SU-DHL-6 (cell line): ENCODE data around the gene PCYT1B.

Experiments used
- CTCF ChIP-seq: fragments of 200-600 bp; sonication (generic); IDR thresholded peaks from one replicate; pipeline ENCODE4 v1.5.1; 2017; ENCODE audit warnings: antibody characterized with exemption, mild to moderate bottlenecking, low read length, moderate library complexity; ENCODE audit not compliant: insufficient read depth, poor library complexity, severe bottlenecking
- EZH2phosphoT487 ChIP-seq: fragments of 200-600 bp; sonication (generic), shearing (Covaris generic); conservative IDR thresholded peaks from 2 replicates; pipeline ENCODE4 v1.6.1; 2018; ENCODE audit warnings: mild to moderate bottlenecking, antibody characterized with exemption, low read length, moderate library complexity, mixed read lengths

- TF ChIP-seq CTCF: no peak
- TF ChIP-seq EZH2phosphoT487: no peak
Observed at GRCh38 chrX:24542756-24543155, 104.4 kb downstream of the PCYT1B start.
